ENCODE data around the gene ITGB5. TPM values are rescaled to one million over a fixed set of nuclear protein-coding genes. Genes with fewer than 3 reads are reported as not detected.

The ITGB5 gene
- total RNA-seq, 1 experiment from 2014 or later, result 225 TPM

DNA sequence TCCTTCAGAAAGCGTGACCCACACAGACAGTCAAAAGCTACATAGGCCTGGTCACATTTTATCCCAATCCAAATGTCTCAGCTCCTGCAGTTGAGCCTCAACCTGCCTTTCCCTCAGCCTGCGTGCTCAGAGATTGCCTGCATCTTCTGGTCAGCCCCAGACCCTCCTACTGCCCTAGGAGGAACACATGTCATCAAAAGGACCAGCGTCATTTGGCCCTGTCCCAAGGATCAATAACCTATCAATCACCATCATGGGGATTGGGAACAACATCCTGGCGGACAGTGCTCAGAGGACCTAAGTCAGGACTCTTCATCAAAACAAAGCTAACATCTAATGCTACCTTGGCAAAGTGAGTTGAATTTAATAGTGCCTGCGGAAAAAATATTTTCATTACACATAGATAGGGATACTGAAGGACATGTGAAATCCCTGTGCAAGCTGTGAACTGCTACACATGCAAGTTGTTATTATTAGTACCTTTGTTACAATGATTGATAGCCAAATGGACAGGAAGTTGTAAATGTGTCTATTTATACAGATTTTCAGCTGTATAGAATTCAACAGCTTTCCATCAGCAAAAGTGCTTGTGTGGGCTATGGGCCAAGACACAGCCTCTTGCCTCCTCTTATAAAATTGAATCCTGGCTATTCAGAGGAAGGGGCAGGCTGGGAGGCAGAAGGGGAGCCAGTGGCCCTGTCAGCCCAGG lies 109.2 kb downstream of the ITGB5 start:
- Mint-ChIP-seq H3K4me1 (ENCODE audit: low read depth, unreplicated experiment) (peaks cover 13% of the 10 kb centered on the region), H3K4me3 (ENCODE audit: low read depth, unreplicated experiment) (no peak overlapping the region), H3K36me3 (ENCODE audit: insufficient read depth, unreplicated experiment) (peaks cover 28% of the 10 kb centered on the region), H3K27ac (ENCODE audit: unreplicated experiment) (no peak overlapping the region), H3K27me3 (ENCODE audit: unreplicated experiment) (no peaks in the 10 kb centered on the region), H3K9me3 (ENCODE audit: low read depth, unreplicated experiment) (no peaks in the 10 kb centered on the region)
- DNase-seq, result no peak
- BruUV-seq (replicated peaks), result no TSS peak
- intact Hi-C loops (cut with micrococcal nuclease; ENCODE audit: unreplicated experiment), result no loop called here
- TF ChIP-seq CTCF (IDR thresholded peaks at IDR 0.05; ENCODE audit: unreplicated experiment), result no peak
- CTCF ChIA-PET, result interaction anchor here (1.3 to 1.5 kb wide), 2 partner anchors 9 to 123 kb away, joined by 3 to 4 read pairs; no protein-coding TSS in a partner anchor

GRCh38 chr3:124776856-124777255 lies 110.3 kb downstream of the ITGB5 start:
- Mint-ChIP-seq H3K4me3 (ENCODE audit: low read depth, unreplicated experiment) (no peak overlapping the region), H3K9me3 (ENCODE audit: low read depth, unreplicated experiment) (no peaks in the 10 kb centered on the region), H3K27ac (ENCODE audit: unreplicated experiment) (no peak overlapping the region), H3K4me1 (ENCODE audit: low read depth, unreplicated experiment) (peaks cover 13% of the 10 kb centered on the region), H3K27me3 (ENCODE audit: unreplicated experiment) (no peaks in the 10 kb centered on the region), H3K36me3 (ENCODE audit: insufficient read depth, unreplicated experiment) (peaks cover 30% of the 10 kb centered on the region)
- no peak for DNase-seq
- intact Hi-C loops (cut with micrococcal nuclease; ENCODE audit: unreplicated experiment), result no loop called here
- no TSS peak for BruUV-seq (replicated peaks)
- no peak for TF ChIP-seq CTCF (IDR thresholded peaks at IDR 0.05; ENCODE audit: unreplicated experiment)
- CTCF ChIA-PET, result no interaction called here

- BruUV-seq (replicated peaks), result no TSS peak
- no peaks in the 10 kb centered on the region for H3K27me3 Mint-ChIP-seq (ENCODE audit: unreplicated experiment)
- peaks cover 13% of the 10 kb centered on the region for H3K4me1 Mint-ChIP-seq (ENCODE audit: low read depth, unreplicated experiment)
- H3K9me3 Mint-ChIP-seq (ENCODE audit: low read depth, unreplicated experiment), result no peaks in the 10 kb centered on the region
- peaks cover 29% of the 10 kb centered on the region for H3K36me3 Mint-ChIP-seq (ENCODE audit: insufficient read depth, unreplicated experiment)
- intact Hi-C loops (cut with micrococcal nuclease; ENCODE audit: unreplicated experiment), result no loop called here
- no peak for TF ChIP-seq CTCF (IDR thresholded peaks at IDR 0.05; ENCODE audit: unreplicated experiment)
- no peak overlapping the region for H3K27ac Mint-ChIP-seq (ENCODE audit: unreplicated experiment)
- no peak overlapping the region for H3K4me3 Mint-ChIP-seq (ENCODE audit: low read depth, unreplicated experiment)
- CTCF ChIA-PET, result no interaction called here
- no peak for DNase-seq
Measured at GRCh38 chr3:124775877-124776276, 111.3 kb downstream of the ITGB5 start.

GRCh38 chr3:124774841-124775402 lies 112.2 kb downstream of the ITGB5 start:
- H3K27me3 Mint-ChIP-seq (ENCODE audit: unreplicated experiment), result no peaks in the 10 kb centered on the region
- no peak for TF ChIP-seq CTCF (IDR thresholded peaks at IDR 0.05; ENCODE audit: unreplicated experiment)
- intact Hi-C loops (cut with micrococcal nuclease; ENCODE audit: unreplicated experiment), result no loop called here
- no peaks in the 10 kb centered on the region for H3K9me3 Mint-ChIP-seq (ENCODE audit: low read depth, unreplicated experiment)
- no peak overlapping the region for H3K27ac Mint-ChIP-seq (ENCODE audit: unreplicated experiment)
- peaks cover 26% of the 10 kb centered on the region for H3K36me3 Mint-ChIP-seq (ENCODE audit: insufficient read depth, unreplicated experiment)
- H3K4me3 Mint-ChIP-seq (ENCODE audit: low read depth, unreplicated experiment), result no peak overlapping the region
- BruUV-seq (replicated peaks), result no TSS peak
- H3K4me1 Mint-ChIP-seq (ENCODE audit: low read depth, unreplicated experiment), result peaks cover 13% of the 10 kb centered on the region
- CTCF ChIA-PET, result no interaction called here
- DNase-seq, result no peak

Measured in Calu3 (cell line).